NCI-H187 treated with DMSO at 0.1 percent for 48 hours (cell line): ENCODE data around the gene SH3BP4.

Experiments
- DNase-seq: peaks from one replicate; lab custom pipeline; 2025; lab: John Stamatoyannopoulos, UW

SH3BP4 gene

DNA sequence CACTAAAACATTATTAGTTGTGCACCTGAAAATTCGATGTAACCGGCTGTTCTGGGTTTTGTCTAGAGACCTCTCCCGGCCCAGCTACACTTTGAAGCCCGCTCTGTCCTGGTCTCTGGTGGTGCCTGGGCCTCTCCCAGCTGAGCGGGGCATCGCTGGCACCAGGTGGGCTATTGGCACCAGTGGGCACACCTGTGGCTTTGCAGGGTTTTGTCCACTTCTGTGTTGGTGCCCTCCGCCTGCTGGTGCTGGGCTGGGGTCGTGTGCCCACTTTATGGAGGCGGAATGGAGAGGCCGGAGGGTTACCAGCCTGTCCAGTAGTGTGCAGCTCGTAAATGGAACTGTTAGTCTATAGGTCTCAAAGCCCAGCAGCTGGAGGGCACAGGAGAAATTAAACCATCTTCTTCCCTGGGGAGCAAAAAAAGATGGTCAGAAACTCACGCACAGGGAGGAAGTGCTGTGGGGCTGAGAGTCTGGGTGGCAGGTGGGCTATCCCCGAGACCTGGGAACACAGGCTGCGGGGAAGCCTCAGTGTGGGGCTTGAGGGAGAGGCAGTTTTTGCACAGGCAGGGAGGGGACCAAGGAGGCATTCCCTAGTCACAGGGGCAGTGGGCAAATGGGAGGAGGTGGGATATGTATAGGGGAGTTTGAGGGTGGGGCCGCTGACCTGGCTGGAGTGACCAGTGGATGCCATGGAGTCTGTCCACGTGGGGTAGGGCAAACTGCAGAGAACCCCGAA lies 30.4 kb downstream of the SH3BP4 start:
- DNase-seq: no peak

DNA sequence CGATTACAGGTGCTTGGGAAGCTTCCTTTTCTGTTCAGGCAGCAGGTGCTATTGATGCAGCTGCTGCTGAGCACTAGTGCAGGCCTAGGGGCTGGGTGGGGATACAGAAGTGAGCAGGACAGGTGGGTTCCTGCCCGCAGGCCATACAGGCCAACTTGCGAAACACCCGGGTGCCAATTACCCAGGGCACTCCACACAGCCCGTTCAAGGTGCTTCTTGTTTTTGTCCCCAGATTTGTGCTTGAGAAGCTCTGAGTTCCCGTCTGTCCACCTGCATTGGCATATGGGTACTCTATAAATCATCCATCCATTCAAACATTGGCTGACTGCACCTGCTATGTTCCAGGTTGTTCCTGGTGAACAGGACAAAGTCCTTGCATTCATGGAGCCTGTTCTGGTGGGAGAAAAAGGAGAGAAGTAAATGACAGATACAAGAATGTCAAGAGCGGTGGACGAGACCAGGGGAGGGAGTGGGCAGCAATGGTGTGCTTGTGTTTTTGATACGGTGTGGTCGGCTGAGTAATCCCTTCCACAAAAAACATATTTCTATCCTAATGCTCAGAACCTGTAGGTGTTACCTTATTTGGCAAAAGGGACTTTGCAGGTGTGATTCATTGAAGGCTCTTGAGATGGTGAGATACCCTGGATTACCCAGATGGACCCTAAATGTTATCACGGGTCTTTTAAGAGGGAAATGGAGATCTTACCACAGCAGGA lies 31.4 kb downstream of the SH3BP4 start:
- DNase-seq: peak; percentile 44

DNA sequence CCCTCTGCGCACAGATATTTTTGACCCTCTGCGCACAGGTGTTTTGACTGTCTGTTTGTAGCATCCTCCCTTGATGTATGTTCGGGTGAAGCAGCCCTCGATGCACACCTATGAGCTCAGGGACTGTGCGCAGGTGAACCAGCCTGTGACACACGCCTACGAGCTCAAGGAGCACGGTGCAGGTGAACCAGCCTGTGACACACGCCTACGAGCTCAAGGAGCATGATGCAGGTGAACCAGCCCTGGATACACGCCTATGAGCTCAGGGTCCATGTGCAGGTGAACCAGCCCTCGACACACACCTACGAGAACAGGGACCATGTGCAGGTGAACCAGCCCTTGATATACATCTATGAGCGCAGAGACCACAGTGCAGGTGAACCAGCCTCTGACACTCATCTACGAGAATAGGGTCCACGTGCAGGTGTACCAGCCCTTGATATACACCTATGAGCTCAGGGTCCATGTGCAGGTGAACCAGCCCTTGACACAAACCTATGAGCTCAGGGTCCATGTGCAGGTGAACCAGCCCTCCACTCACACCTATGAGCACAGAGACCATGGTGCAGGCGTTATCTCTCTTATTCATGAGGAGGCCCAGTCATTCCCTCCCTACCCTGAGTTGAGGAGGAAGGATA lies 33.9 kb downstream of the SH3BP4 start:
- no peak for DNase-seq

DNA sequence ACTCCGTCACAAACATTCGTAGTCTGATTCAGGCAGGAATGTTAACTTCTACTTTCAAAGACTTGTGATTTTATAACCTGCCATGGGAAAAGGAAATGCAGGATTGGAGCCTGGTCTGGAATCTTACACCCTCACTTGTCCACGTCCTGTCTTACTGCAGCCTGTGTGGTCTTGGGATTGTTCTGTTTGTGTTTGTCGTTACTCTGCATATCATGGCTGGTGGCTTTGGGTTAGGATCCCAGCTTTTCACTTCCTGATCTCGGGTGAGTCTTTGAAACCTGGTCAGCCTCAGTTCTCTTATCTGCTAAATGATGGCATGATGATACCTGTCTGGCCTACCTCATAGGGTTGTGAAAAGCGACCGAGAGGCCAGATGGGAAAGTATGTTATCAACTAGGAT lies 34.6 kb downstream of the SH3BP4 start:
- DNase-seq: no peak

DNA sequence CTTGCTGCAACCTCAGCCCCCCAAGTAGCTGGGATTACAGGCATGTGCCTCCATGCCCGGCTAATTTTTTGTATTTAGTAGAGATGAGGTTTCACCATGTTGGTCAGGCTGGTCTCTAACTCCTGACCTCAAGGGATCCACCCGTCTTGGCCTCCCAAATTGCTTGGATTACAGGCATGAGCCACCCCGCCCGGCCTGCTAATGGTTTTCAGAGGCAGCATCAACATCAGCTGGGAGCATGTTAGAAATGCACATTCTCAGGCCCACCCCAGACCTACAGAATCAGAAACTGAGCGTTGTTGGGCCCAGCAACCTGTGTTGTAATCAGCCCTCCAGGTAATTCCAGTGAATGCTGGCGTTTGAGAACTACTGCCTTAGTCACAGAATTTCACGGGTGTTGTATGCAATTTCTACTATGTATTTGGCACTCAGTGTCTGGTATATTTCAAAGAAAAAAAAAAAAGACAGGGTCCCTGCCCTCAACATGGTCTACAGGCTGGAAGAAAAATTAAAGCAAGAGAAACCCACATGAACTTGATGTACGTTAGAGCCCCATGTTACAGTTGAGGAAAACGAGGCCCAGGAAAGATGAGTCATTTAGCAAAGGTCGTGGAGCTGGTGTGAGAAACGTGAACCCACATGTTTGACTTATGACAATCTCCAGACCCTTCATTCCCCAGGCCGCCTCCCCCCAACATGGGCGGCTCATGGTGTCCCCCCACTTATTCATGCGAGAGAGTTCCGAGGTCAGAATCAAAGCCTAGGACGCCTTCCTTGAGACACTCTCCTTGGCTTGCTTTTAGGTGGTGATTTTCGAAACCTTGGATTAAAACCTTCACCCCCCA lies 35.3 kb downstream of the SH3BP4 start:
- DNase-seq: no peak

DNA sequence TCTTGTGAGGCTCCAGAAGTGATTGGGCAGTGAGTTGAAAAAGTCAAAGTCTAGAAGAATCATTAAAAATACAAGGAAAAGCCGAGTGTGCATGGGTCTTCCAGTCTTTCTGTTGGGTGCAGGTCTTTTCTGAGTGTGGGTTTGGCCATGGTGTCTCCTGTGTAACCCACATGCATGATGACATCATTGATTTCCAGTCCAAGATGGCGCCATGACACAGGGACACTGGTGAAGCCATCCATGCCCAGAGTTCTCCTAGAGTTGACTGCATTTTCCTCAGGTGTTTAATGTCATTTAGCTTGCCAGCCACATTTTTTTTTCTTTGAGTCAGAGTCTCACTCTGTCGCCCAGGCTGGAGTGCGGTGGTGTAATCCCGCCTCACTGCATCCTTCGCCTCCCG lies 35.9 kb downstream of the SH3BP4 start:
- DNase-seq: no peak

DNA sequence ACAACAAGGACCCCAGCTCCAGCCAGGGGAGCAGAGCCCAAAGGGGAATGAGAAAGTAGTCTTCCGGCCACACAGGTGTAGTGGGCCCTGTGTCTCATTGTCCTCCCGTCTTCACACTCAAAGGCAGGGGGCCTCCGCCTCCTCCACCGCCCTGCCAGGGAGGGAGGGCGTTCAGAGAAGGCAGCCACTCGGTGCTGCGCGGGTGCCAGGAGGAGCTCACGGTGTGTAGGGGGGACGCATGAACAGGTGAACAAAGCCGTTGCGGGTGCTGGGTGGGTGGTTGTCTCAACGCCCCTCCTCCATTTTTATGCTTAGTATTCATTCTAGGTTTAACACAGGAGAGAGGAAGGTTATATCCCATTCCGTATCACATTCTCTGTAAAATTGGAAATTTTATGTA lies 36.7 kb downstream of the SH3BP4 start:
- no peak for DNase-seq

DNA sequence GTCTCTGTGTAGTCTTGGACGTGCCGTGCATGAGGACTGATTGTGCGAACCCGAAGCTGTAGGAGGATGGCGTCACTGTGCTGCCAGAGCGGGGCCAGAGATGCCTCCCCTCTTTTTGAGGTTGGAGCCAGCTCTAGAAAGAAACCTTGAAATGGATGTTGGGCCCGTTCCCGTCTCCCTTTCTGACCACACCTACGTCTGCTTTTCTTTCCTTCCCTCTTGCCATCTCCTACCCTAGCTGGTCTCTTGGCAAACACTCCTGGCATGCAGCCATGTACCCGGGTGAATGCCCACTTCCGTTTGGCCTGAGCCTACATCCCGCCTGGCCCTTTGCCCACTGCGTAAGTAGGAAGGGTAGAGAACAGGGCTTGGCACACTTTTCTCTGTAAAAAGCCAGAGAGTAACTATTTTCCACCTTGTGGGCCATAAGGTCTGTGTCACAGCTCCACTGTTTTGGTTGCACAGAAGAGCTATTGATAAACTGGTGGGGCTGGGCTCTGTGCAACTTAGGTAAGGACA lies 37.4 kb downstream of the SH3BP4 start:
- no peak for DNase-seq

DNA sequence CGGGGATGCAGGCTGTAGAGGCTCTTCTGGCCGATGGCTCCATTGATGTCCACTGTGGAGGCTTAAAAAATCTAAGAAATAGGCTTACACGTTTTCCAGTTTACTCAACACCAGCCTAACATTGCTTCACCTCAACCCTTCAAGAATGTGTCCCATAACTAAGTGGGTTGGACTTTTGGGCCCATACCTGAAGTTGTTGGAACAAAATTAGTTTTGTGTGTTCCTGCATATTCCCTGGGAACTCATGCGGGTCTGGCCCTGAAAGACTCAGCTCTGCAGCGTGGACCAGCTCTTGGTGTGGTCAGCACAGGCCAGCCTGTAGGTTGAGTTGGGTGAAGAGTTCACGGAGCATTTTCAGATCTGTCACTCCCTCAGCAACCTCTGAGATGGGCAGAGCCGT lies 38.5 kb downstream of the SH3BP4 start:
- DNase-seq: no peak

DNA sequence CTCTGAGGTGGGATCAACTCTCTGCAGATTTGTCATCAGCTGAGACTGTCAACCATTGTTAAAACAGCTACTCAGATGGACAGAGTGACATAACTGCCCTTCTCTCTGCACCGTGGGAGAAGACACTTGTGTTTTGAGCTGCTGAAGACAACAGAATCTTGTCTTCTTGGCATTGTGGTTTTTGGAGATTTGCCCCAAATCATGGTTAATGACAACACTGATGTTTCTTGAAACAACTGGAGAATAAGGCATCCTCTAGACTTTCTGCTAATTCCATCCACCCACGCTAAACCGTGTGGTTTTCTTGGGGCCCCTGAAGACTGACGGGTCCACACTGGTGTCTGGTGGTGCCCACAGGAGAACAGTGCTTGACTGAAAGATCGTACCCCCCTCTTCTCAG lies 39.5 kb downstream of the SH3BP4 start:
- DNase-seq: no peak

DNA sequence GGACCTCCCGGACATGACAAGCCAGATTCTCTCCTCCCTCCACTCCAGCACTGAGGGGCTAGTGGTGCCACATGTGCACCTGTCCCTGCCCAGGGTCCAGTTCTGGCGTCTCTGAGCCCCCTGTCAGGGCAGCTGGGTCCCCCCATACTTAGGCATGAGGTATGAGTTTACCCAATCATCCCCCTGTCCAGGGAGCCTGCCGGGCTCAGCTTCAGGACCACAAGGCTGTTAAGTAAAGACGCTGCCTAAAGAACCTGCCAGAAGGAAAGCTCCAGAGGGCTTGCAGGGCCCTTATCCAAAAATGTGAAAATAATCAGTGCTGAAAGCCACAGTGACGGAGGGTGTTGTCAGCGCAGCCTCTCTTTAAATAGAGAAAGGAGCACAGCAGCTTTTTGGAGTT lies 40.0 kb downstream of the SH3BP4 start:
- DNase-seq: no peak

DNA sequence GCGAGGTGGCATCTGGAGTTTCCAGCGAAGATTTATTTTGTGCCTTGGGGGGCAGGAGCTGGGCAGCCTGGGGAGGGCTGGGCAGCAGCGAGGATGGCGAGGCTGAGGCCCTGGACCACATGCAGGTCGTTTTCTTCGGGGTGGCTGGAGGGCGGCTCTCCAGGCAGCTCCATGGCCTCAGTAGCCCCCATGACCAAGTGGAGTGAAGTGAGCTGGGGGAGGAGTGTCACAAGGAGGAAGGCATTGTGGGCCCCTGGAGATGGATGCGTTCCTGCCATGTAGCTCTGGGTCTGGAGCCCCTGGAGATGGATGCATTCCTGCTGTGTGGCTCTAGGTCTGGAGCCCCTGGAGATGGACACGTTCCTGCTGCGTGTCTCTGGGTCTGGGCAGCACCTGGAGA lies 40.4 kb downstream of the SH3BP4 start:
- no peak for DNase-seq

DNA sequence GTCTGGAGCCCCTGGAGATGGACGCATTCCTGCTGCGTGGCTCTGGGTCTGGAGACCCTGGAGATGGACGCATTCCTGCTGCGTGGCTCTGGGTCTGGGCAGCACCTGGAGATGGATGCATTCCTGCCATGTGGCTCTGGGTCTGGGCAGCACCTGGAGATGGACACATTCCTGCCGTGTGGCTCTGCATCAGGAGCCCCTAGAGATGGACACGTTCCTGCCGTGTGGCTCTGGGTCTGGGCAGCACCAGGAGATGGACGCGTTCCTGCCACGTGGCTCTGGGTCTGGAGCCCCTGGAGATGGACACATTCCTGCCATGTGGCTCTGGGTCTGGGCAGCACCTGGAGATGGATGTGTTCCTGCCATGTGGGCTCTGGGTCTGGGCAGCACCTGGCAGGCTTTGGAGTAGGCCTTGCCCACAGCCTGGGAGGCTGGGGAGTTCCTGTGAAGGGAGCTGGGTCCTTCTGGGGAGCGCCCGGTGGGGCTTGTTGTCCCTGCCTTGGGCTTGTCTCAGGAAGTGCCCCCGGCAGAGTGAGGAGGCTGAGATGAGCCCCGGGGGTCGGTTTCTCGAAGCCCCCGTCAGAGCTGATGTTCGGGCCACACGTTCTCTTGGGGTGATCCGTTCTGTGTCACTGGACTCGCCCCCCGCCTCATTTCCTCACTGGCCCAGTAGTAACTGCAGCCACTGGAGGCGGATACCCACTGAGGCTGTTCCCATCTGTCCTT lies 41.0 kb downstream of the SH3BP4 start:
- no peak for DNase-seq

DNA sequence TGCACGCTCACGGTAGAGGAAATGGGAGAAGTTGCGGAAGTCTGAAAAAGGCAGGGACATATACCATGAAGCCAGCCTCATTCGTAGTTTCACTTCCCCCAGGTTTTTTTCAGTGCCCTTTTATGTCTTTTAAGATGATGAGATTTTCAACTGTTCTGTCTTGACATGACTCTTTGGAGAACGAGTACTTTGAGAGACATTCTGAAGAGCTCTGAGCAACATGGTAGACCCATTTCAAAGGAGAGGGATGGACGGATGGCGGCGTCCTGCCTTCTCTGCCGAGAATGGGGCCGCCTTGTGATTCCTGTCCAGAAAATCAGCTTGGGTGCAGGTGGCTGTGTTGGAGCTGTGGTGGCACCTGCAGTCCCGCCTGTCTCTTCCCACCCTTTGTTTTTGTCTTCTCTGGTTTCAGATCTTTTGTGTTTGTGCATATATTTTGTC lies 41.7 kb downstream of the SH3BP4 start:
- no peak for DNase-seq

DNA sequence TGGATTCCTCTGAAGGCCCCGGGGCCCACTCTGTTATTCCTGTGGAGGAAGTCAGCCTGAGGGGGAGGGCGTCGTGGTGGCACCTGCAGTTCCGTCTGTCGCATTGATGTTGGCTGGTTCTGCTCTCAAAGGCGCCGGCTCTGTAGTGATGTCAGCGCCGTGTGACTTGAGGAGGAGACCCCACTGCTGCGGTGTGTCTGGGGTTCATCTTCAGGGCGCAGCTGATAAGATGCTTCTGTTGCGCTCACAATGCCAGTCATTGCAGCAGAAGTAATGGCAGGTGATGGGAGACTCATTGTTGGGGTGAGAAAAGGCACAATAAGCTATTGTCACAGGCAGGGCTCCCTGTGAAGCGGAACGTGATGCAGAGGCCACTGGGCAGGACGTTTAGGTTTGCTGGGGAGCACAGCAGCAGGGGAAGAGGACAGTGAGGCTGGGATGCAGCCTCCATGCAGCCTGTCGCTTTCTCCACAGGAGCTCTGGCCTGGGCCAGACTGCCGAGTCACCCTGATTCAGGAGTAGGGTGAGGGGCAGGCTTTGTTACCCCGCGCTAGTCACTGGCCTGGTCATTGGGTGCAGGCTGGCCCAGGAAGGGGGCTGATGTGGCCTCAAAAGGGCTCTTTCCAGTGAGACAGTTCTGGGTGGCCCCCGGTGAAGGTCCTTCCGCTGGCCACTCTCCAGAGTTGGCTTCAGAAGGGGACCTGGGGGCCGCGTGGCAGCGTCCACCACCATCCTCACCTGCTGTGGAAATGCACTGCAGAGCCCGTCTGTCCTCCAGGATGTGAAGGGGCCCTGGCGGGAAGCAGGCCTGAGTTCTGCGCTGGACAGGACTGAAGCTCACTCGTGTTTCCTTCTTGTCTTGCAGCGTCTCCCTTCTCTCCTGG lies 42.9 kb downstream of the SH3BP4 start:
- no peak for DNase-seq

DNA sequence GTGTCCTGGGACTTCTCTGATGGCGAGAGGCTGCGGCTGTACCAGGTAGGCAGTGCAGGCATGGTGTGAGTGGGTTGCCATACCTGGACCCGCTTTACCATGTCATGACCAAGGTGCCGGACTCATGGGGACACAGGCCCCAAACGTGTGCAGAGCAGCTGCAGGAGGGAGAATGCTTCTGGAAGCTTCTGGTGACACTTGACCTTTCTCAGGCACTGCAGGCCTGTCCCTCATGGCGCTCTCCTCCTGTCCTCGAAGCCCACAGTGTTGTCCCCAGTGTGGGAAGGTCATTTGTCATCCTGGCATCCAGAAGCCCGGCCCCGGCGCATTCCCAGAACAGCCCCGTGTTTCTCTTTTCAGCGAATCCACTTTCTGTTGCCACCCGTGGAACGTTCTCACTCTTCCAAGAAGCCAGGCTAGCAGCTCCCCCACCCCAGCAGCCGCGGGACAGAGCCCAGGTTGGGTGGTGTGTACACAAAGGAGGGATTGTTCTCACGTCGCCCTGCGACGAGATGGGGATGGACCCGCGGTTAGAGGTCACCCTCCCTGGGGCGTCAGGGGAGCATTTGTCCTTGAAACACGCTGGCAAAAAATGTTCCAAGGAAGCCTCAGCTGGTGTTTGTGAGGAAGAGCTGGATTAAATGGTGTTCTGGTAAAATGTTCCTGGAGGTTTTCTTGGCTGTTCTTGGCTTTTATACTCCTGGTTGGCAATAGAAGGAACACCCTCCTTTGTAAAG lies 43.7 kb downstream of the SH3BP4 start:
- DNase-seq: no peak

DNA sequence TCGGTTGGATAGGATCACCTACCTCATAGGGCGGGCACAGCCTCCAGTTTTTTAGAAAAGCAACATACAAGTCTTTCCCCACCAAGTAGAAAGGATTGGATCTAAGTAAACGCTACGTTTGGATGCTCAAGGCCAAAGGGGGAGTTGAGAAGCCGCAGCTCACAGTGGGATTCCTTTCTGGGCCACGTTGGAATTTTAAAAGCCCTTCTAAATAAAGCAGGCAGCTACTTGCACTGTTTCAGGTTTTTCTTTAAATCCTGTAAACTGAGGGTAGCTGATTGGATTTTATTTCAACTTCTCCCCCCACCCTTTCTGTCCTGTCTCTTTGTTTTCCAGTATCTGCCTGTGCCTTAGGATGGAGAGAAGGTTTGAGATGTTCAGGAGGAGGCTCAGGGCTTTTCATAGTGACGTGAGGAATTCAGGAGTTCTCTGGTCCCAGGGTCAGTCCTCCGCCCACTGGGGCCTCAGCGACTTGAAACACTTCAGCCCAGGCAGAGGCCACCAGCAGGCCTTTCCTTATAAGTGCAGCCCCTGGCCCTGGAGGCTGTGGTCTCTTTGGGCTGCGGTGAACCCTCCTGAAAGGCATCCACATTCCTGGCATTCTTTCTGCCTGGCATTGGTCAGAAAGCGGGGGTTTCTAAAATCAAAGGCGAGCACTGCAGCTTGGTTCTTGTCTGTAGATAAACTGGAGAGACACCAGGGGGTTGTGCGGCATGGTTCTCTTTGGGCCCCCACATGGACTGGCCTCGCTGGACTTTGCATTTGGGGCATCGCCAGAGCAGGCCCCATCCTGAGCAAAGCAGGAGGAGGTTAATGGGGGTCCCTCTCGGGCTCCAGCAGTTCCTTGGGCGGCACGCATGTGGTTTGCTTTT lies 44.5 kb downstream of the SH3BP4 start:
- DNase-seq: no peak

DNA sequence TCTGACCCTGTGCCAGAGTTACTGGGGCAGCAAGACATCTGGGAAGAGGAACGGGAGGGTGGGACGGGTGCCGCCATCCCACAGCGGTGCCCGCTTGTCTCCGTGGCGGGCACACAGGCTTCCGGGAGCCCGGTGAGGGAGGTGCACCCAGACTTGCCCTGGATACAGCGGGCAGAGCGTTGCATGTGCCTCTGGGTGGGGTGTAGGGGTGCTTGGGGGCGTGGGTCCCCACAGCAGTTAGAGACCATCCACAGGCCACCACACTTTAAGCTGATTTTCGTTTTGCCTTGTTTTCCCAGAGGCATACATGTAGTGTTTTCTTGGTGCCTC lies 45.1 kb downstream of the SH3BP4 start:
- no peak for DNase-seq

DNA sequence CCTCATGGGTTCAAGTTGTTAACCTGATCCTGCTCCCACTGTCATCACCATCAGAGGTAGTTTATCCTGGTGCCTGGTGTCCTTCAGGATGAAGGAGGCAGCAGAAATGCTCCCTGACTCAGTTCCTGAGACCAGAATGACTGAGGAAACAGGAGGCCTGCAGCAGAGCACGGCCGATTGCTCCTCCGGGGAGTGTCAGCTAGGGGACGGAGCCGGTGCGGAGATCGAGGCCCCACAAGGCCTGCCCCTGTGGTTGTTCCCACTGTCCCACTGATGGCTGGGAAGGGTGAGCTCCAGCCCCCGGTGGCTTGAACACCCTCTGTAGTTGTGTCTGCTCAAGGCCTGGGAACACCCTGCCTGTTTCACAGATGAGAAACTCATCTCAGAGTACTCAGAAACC lies 45.6 kb downstream of the SH3BP4 start:
- DNase-seq: no peak
